ENCODE results near the gene TSSC4. TPM values are rescaled to one million over a fixed set of nuclear protein-coding genes. Genes with fewer than 3 reads are reported as not detected.

TSSC4 gene
- total RNA-seq, 1 experiment from 2014 or later: 47.1 TPM

DNA sequence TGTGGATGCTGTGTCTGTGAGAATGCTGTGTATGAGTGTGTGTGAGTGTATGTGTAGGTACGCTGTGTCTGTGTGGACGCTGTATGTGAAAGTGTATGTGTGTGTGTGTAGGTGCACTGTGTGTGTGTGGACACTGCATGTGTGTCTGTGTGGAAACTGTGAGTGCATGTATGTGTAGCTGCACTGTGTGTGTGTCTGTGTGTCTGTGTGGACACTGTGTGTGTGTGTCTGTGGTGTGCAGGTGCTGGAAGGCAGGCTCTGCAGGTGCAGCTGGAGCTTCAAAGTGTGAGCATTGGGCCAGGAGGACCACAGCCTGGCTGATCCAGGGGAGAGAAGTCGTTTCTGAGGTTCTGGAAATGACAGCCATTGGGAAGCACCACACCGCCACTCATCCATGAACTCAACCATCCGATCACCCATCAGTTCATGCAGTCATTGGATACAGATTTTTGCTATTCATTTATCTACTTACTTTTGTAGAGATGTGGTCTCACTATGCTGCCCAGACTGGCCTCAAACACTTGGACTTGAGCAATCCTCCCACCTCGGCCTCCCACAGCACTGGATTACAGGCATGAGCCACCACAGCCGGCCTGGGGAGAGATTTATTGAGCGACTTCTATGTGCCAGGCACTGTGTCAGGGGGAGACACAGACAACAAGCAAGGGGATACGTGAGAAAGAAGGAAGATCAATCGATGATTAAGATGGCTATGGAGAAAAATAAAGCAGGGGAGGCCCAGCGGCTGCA is 34.1 kb downstream of the TSSC4 start:
- Histone ChIP-seq H3K9me3 (ENCODE audit: control insufficient read depth in 1 of 2, insufficient read depth in 1 of 2, low read depth in 1 of 2, low read length in 2 of 2) (no peaks in the 10 kb centered on the region), H3K4me2 (ENCODE audit: low read length) (no peak overlapping the region), H3K4me1 (ENCODE audit: control insufficient read depth in 1 of 2, insufficient read depth in 2 of 2, low read length in 2 of 2) (no peaks in the 10 kb centered on the region), H3K9me2 (ENCODE audit: insufficient read depth) (no peaks in the 10 kb centered on the region), H2AFZ (ENCODE audit: low read depth, low read length, poor library complexity, severe bottlenecking) (no peak overlapping the region), H4K20me1 (ENCODE audit: insufficient read depth) (no peaks in the 10 kb centered on the region), H3K79me2 (ENCODE audit: insufficient read depth, low read length) (no peaks in the 10 kb centered on the region), H3K4me3 (replicated peaks in 1 of 2; ENCODE audit: low read depth in 1 of 2, low read length in 2 of 2) (no peak overlapping the region), H3K9ac (ENCODE audit: low read length) (no peak overlapping the region), H3K27ac (ENCODE audit: low read depth, low read length) (no peak overlapping the region), H3K36me3 (ENCODE audit: control insufficient read depth in 1 of 2, insufficient read depth in 2 of 2, low read length in 2 of 2) (no peaks in the 10 kb centered on the region), H3K27me3 (ENCODE audit: insufficient read depth, low read length) (0 out of 2 replicates have a peak, but pooled peaks cover 9% of the 10 kb centered on the region)
- intact Hi-C loops (cut with micrococcal nuclease): no loop called here
- BruUV-seq (replicated peaks): no TSS peak
- ChIA-PET POLR2A (no interaction called here), RAD21 (ENCODE audit: low non-redundant PET in 1 of 2, low total read pairs in 2 of 2, uncharacterized antibody in 2 of 2, unreplicated experiment in 2 of 2) (no interaction called here), CTCF (no interaction called here)
- TF ChIP-seq SP1 (IDR thresholded peaks at IDR 0.05; ENCODE audit: low read depth) (no peak), JUND (IDR thresholded peaks at IDR 0.05) (no peak), ELF1 (IDR thresholded peaks at IDR 0.05; ENCODE audit: borderline replicate concordance, low read depth) (no peak), SIN3A (IDR thresholded peaks at IDR 0.05; ENCODE audit: low read depth) (no peak), ZNF274 (IDR thresholded peaks at IDR 0.05; ENCODE audit: low read depth, low read length) (no peak), ZFX (IDR thresholded peaks at IDR 0.05) (no peak), CBX3 (IDR thresholded peaks at IDR 0.05; ENCODE audit: low read depth) (no peak), POLR2A (IDR thresholded peaks at IDR 0.05; ENCODE audit: borderline replicate concordance, extremely low read depth, insufficient read depth, insufficient read length) (no peak), EGR1 (IDR thresholded peaks at IDR 0.05; ENCODE audit: low read depth) (no peak), YY1 (IDR thresholded peaks at IDR 0.05; ENCODE audit: extremely low read depth, insufficient replicate concordance, low read depth, low read length) (no peak), TCF7L2 (IDR thresholded peaks at IDR 0.05; ENCODE audit: borderline replicate concordance, extremely low read depth, insufficient read depth, insufficient read length) (no peak), RAD21 (IDR thresholded peaks at IDR 0.05; ENCODE audit: low read depth) (no peak)
- TF ChIP-seq, protein P1, sequence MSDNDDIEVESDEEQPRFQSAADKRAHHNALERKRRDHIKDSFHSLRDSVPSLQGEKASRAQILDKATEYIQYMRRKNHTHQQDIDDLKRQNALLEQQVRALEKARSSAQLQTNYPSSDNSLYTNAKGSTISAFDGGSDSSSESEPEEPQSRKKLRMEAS (IDR thresholded peaks at IDR 0.05): no peak
- TF ChIP-seq, protein P2, sequence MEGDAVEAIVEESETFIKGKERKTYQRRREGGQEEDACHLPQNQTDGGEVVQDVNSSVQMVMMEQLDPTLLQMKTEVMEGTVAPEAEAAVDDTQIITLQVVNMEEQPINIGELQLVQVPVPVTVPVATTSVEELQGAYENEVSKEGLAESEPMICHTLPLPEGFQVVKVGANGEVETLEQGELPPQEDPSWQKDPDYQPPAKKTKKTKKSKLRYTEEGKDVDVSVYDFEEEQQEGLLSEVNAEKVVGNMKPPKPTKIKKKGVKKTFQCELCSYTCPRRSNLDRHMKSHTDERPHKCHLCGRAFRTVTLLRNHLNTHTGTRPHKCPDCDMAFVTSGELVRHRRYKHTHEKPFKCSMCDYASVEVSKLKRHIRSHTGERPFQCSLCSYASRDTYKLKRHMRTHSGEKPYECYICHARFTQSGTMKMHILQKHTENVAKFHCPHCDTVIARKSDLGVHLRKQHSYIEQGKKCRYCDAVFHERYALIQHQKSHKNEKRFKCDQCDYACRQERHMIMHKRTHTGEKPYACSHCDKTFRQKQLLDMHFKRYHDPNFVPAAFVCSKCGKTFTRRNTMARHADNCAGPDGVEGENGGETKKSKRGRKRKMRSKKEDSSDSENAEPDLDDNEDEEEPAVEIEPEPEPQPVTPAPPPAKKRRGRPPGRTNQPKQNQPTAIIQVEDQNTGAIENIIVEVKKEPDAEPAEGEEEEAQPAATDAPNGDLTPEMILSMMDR (IDR thresholded peaks at IDR 0.05 in 2 of 3, conservative IDR thresholded peaks at IDR 0.05 in 1 of 3; ENCODE audit: borderline replicate concordance in 1 of 3, insufficient read depth in 1 of 3, low read depth in 2 of 3, low read length in 2 of 3): no peak
- no peak for ATAC-seq
- no peak for DNase-seq (ENCODE audit: low read depth, low spot score)

All from HCT116 (cell line).